Activated CD8-positive, alpha-beta T cell treated with anti-CD3 and anti-CD28 coated beads for 36 hours (primary cell): ENCODE measurements around the gene NFIA. TPM values are rescaled to one million over a fixed set of nuclear protein-coding genes. Genes with fewer than 3 reads are reported as not detected.
"Not testable (repeated sequence)": the region's sequence is repeated elsewhere in the genome, so short reads cannot be mapped to it uniquely, and the experiment has no call there.

Experiments used
- ATAC-seq: fragments of 200-7000 bp; cut with Tn5 transposase; one replicate; pipeline ENCODE4 v1.10.0; 2021; ENCODE audit warnings: mild to moderate bottlenecking, moderate library complexity
- CTCF ChIA-PET: fragments of 350-600 bp; sonication (Branson Sonifier 250); formaldehyde crosslinking; loops from one replicate; lab custom pipeline; 2021; ENCODE audit warnings: antibody characterized with exemption; lab: Charles Lee
- POLR2A ChIA-PET: fragments of 350-600 bp; sonication (Branson Sonifier 250); formaldehyde crosslinking; loops from one replicate; lab custom pipeline; 2021; ENCODE audit warnings: antibody characterized with exemption; lab: Charles Lee
- DNase-seq: peaks from one replicate; pipeline ENCODE4 v3.0.0-alpha.2; 2020
- H3K27ac Mint-ChIP-seq: one replicate; pipeline ENCODE4 v1.8.0; 2021; ENCODE audit warnings: mild to moderate bottlenecking, mixed read lengths
- H3K27me3 Mint-ChIP-seq: one replicate; pipeline ENCODE4 v1.8.0; 2021; ENCODE audit warnings: mixed read lengths
- H3K36me3 Mint-ChIP-seq: one replicate; pipeline ENCODE4 v1.8.0; 2021; ENCODE audit warnings: low read depth, mixed read lengths
- H3K4me1 Mint-ChIP-seq: one replicate; pipeline ENCODE4 v1.8.0; 2021; ENCODE audit warnings: low read depth, mixed read lengths
- H3K4me3 Mint-ChIP-seq: one replicate; pipeline ENCODE4 v1.8.0; 2021; ENCODE audit warnings: mild to moderate bottlenecking, moderate library complexity, mixed read lengths
- H3K9me3 Mint-ChIP-seq: one replicate; pipeline ENCODE4 v1.8.0; 2021; ENCODE audit warnings: mixed read lengths
- CTCF ChIP-seq: fragments of 200-600 bp; IDR thresholded peaks from one replicate; pipeline ENCODE4 v1.8.0; 2022; ENCODE audit warnings: antibody characterized with exemption, mild to moderate bottlenecking
- intact Hi-C: fragments of 100-400 bp; cut with micrococcal nuclease; formaldehyde crosslinking; loops from one replicate; pipeline ENCODE4 v1.10.0; 2022
- total RNA-seq, 2 experiments: library from RNA; stranded (reverse); gene quantifications; one replicate each; pipeline ENCODE4 v1.2.3, GENCODE V29; 2021

NFIA gene
- total RNA-seq, 2 experiments from 2014 or later = 1.9 to 2.4 TPM

GRCh38 chr1:61461406-61462384 is 379.3 kb downstream of the NFIA start:
- ATAC-seq (no peak), DNase-seq (no peak)
- ChIA-PET CTCF (interaction anchor here (1.0 kb wide), 1 partner anchor 8 kb away, joined by 4 read pairs; no protein-coding TSS in a partner anchor), POLR2A (no interaction called here)
- Mint-ChIP-seq H3K9me3 (no peaks in the 10 kb centered on the region), H3K36me3 (no peaks in the 10 kb centered on the region), H3K4me1 (no peaks in the 10 kb centered on the region), H3K4me3 (no peak overlapping the region), H3K27me3 (no peaks in the 10 kb centered on the region), H3K27ac (no peak overlapping the region)
- TF ChIP-seq CTCF = no peak
- intact Hi-C loops = loop anchor here (10.0 kb wide), 1 partner anchor 123 kb away; no protein-coding TSS in a partner anchor

- no peaks in the 10 kb centered on the region for H3K27me3 Mint-ChIP-seq
- intact Hi-C loops = loop anchor here (10.0 kb wide), 1 partner anchor 122 kb away; no protein-coding TSS in a partner anchor
- POLR2A ChIA-PET = no interaction called here
- H3K36me3 Mint-ChIP-seq = no peaks in the 10 kb centered on the region
- ATAC-seq (no peak), DNase-seq (no peak)
- CTCF ChIA-PET = interaction anchor here (1.3 kb wide), 1 partner anchor 413 kb away, joined by 3 read pairs; no protein-coding TSS in a partner anchor
- no peaks in the 10 kb centered on the region for H3K9me3 Mint-ChIP-seq
- H3K27ac Mint-ChIP-seq = no peak overlapping the region
- no peak overlapping the region for H3K4me3 Mint-ChIP-seq
- H3K4me1 Mint-ChIP-seq = no peaks in the 10 kb centered on the region
- no peak for TF ChIP-seq CTCF
These were observed 380.3 kb downstream of the NFIA start for GRCh38 chr1:61462628-61463027.

- ChIA-PET POLR2A (no interaction called here), CTCF (interaction anchor here (1.3 kb wide), 1 partner anchor 413 kb away, joined by 3 read pairs; no protein-coding TSS in a partner anchor)
- DNase-seq (no peak), ATAC-seq (no peak)
- no peak overlapping the region for H3K27ac Mint-ChIP-seq
- TF ChIP-seq CTCF = no peak
- H3K4me3 Mint-ChIP-seq = no peak overlapping the region
- no peaks in the 10 kb centered on the region for H3K27me3 Mint-ChIP-seq
- no peaks in the 10 kb centered on the region for H3K9me3 Mint-ChIP-seq
- no peaks in the 10 kb centered on the region for H3K36me3 Mint-ChIP-seq
- intact Hi-C loops = loop anchor here (10.0 kb wide), 1 partner anchor 122 kb away; no protein-coding TSS in a partner anchor
- H3K4me1 Mint-ChIP-seq = no peaks in the 10 kb centered on the region
These were observed 380.9 kb downstream of the NFIA start for GRCh38 chr1:61463220-61463619.

DNA sequence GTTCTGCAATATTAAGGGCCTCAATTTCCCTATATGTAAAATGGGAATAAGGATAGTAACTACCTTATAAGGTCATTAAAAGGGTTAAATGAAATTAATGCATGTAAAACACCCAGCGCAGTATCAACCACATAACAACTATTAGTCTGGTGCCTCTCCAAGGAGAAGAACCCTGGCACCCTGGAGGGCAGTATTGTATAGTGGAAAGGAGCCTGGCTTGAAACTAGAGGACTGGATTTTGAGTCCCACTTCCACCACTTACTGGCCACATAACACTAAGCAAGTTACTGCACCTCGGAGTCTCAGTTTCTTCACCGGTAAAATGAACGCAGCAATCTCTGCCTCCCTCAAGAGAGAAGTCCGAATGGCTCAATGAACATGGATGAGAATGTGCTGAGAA is 385.5 kb downstream of the NFIA start:
- DNase-seq, H3K27ac Mint-ChIP-seq, H3K4me3 Mint-ChIP-seq, POLR2A ChIA-PET, H3K4me1 Mint-ChIP-seq, ATAC-seq, H3K27me3 Mint-ChIP-seq, H3K9me3 Mint-ChIP-seq, CTCF ChIA-PET, H3K36me3 Mint-ChIP-seq: not testable (repeated sequence)
- intact Hi-C loops = loop anchor here (10.0 kb wide), 1 partner anchor 117 kb away; no protein-coding TSS in a partner anchor

- no peak for ATAC-seq
- POLR2A ChIA-PET = no interaction called here
- Mint-ChIP-seq H3K27me3 (peaks cover under 1% of the 10 kb centered on the region), H3K36me3 (no peaks in the 10 kb centered on the region), H3K4me1 (no peaks in the 10 kb centered on the region), H3K4me3 (no peak overlapping the region), H3K9me3 (no peaks in the 10 kb centered on the region), H3K27ac (no peak overlapping the region)
- DNase-seq = no peak
- intact Hi-C loops = loop anchor here (10.0 kb wide), 1 partner anchor 115 kb away; no protein-coding TSS in a partner anchor
- TF ChIP-seq CTCF = no peak
- CTCF ChIA-PET = no interaction called here
These were observed 387.0 kb downstream of the NFIA start for GRCh38 chr1:61469365-61469764.
